Islet precursor cell (in vitro differentiated cells): ENCODE measurements around the gene VPS26C.

Experiments used
- DNase-seq: peaks from one replicate; pipeline ENCODE4 v3.0.0-alpha.2; 2018

The VPS26C gene

DNA sequence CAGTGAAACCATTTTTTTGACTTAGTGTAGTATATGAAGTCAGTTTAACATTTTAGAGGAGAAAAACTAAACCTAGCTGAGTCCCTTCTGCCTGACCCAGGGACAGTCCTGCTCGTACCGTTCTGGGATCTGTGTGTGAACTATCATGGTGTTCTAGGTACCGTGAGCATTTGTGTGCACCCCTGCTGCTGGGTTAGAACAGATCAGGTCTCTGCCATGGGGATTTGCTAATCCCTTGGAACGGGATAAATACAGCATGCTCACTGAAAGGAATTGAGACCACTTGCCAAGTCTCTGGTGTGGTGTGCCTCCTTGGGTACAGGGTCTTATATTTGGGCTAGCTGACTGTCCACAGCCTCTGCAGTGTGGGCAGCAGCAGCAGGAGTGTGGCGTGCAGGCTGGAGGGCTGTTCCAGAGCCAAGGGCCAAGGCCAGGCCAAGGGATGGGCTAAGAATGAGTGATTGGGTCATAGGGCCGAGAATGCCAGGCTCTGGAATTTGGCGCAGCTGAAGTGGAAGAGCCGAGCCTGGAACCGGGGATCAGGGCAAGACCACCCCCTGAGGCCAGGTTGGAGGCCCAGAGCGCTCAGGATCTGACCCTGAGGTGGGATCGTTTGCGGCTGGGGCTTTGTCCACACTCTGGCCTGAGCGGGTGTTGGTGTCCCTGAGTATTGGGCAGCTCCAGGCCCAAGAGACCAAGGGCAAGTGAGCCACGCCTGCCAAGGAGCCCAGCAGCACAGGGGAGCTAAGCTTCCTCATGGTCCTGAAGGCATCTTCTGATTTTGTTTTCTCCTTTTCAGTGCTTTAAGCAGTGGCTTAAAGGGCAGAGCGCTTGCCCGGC, 66.3 kb downstream of the VPS26C start:
- DNase-seq = no peak

DNA sequence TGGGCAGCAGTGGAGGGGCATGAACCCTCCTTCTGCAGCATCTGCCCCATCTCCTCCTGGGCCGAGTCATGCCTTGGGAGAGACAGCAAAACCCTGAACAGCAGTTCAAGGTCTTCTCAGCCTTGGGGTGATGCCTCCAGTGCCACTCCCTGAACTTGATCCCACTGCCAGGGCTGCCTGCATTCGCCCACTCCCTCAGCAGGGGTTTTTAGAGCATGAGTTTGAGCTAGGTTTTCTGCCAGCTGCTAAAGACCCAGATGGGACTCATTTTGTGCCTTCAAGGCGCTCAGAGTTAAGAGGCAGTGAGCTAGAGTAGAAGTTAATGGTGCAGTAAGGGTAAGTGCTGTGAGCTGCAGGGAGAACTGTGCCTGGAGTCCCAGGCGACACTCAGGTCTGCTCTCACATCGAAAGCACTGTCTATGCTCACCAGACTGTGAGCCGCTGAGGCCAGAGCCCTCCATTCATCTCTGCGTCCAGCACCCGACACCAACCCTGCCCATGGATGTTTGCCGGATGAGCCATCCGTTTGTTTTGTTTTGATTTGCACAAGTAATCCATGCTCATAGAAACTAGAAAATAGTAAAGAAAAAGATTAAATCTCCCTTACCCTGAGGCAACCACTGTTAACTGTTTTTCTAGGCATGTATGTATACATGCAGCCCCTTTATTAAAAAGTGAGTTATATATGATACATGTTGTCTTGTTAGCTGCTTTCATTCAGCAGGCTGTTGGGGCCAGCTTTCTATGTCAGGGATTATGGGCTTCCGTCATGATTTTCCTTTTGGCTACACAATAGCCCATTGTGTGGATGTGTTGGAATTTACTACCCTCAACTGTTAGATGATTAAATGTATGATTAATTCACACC, 67.8 kb downstream of the VPS26C start:
- peak; percentile 63 for DNase-seq

DNA sequence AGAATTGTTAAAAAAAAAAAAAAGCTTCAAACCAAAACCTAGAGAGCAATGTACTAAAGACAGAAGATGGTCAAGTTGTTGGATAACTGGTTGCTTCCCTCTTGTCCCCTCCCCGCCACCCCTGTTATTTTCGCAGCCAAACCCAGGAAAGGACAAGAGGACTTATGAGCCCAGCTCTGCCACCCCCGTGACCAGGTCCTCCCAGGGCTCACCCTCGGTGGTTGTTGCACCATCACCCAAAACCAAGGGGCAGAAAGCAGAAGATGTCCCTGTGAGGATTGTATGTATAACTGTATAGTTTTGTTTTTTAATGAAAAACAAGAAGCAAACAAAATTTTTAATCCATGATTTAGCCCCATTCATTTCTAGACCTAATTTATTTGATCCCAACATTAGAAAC, 69.4 kb downstream of the VPS26C start:
- DNase-seq = no peak

DNA sequence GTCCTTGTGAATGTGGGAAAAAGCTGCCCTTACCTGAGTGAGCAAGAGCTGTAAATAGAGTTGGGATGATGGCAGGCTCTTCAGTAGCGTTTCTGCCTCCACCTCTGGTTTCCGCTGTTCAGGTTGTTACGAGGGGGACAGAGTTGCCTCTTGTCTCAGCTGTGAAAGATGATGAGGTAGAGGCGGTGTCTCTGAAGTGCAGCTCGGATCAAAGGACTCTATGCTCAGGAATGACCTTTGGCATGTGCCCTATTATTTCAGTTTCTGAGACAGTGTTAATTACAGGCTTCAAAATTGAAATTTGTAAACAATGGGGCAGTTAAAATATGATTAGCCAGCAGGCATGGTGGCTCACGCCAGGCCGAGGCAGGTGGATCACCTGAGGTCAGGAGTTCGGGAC, 70.3 kb downstream of the VPS26C start:
- DNase-seq = no peak

DNA sequence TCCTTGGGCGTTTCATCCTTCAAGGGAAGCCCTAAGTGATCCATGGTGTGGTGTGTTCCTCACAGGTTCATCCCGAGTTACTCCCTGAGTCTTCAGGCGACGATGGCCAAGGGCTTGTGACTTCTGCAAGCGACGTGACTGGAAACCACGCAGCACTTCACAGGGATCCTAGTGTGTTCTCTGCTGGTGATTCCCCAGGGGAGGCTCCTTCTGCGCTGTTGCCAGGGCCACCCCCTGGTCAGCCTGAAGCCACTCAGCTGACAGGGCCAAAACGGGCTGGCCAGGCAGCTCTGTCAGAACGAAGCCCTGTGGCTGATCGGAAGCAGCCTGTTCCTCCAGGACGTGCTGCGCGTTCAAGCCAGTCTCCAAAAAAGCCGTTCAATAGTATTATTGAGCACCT, 71.5 kb downstream of the VPS26C start:
- DNase-seq = no peak

DNA sequence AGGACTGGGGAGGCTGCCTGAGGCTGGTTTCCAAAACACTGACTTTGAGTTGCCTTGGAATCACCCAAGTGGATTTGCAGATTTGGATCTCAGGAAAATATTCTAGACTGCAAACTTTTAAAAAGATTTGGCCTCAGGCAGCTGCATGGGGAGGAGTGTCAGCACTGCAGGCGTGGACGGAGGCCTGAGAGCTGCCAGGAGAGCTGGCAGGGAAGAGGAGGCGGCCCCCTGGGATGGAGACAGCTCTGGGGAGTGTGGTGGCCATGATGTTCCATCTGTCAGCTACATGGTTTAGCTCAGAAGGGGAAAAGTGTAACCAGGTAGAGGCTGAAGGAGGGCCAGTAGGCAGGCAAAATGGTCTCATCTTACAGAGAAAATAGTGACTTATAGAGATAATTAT, 72.1 kb downstream of the VPS26C start:
- no peak for DNase-seq

DNA sequence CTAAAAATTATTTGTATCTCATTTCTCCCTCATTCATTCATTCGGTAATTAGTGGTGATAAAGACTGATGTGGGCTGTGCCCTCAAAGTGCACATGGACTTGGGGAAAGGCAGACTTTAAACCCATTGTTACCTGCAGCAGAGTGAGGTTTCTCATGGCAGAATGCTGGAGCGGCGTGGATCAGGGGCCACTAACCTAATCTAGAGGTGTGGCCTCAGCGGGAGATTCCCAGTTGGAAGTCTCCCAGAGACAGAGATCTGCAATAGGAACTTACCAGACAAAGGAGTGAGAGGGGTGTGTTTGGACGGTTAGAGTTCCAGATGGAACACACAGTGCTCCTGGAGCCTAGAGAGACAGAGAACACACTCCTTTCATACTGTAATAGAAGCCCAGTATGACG, 73.5 kb downstream of the VPS26C start:
- no peak for DNase-seq

DNA sequence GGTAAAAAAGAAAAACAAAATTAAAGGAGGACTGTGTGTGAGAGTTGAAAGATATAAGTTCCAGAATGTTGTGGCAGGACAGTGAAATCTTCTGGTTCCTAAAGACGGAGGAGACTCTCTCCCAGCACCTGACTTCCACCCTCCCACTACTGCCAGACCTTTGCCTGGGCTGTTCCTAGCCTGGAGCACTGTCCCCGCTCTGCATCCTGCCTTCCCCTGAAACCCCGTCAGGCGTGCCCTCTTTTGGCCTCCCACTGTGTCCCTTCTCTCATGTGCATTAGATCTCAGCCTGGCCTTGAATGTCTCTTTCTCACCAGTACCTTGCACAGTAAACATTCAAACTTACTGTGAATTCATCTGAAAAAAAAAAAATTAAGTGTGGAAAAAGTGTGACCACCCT, 74.1 kb downstream of the VPS26C start:
- no peak for DNase-seq

DNA sequence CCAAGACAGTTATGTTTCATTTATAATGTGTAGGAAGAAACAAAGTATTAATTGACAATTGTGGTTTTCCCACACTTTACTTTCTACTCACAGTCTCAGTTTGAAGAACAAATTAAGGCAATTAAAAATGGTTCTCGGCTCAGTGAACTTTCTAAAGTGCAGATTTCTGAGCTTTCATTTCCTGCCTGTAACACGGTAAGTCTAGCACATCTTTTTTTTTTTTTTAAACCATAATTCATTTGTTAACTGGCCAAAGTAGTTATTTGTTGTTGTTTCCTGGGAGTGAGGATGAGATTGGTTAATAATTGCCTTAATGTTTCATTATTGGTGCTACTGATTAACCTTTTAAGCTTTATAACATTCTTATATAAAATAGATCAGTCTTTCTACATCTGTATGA, 75.1 kb downstream of the VPS26C start:
- no peak for DNase-seq

DNA sequence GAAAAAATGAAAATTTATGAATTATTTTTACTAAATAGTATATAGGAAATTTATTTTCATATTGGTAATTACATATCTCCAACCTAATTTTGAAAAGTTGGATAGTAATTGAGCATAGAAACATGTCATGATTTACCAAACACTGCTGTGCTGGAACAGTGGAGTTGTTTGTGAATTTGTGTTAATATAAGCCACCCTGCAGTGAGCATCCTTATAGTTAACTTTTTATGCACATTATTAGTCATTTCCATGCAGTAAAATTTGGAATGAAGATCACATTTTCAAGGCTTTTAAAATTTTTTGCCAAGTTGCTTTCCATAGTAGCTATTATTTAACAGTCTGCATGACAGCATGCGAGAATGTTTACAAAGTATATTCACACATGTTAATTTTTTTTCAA, 78.3 kb downstream of the VPS26C start:
- DNase-seq = no peak

DNA sequence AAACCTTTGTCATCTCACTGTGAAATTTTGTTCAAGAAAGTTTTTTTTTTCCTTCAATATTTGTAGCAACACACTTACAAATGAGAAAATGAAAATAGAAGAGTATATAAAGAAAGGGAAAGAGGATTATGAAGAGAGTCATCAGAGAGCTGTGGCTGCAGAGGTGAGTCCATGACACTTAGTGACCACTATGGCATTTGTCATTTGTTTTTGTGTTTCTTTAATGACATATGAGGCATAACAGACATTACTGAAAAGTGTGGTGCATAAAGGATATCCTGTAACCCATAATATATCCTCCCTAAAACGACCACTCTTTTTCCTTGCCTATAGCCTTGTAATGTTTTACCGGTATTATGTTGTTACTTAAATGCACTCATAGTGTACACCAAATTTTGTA, 80.2 kb downstream of the VPS26C start:
- no peak for DNase-seq

DNA sequence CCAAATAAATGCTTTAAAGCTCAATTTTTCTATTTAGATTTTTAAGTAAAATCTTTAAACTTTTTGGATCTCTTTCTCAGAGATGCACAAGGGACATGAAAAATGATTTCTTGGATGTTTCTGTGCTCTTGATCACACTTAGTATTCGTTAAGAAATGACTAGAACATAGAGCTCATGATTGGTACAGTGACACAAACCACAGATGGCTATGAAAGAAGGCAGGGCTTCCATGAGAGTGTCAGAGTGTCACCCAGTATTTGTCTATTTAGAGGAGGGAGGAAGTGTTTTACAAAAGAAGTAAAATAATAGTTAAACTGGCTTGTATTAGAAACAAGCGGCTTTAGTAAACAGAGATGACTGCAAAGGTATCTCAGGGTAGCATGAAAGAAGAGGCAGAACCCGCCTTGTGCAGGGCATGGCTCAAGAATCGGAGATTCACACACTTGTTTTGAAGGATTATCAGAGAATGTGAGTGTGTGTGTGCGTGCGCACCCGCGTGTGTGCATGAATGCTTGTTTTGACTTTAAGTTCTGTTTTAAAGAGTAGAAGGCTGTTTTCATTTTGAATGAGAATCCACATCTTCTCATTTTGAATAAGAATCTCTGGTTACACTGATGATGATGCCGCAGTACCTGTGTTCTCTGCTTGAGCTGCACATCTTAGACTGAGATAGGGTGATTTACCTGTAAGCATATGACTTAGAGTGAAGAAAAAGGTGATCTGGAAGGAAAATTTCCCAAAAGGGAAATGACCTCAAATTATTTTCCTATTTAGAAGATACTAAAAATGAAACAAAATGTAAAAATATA, 82.1 kb downstream of the VPS26C start:
- no peak for DNase-seq

DNA sequence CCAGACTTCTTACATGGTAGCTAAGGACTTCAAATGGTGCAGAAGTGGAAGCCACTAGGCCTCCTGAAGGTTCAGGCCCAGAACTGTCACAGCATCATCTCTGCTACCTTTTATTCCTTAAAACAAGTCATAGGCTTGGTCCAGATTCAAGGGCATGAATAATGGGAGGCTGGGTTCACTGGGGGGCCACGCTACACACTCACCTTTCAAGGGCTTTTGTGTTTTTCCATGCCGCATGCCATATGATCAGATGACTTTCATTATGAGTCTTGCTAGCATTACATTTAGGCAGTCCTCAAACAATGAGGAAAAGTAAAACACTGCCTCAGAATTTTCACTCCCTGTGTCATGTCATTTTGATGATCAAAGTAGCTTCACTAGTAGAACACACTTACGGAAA, 83.4 kb downstream of the VPS26C start:
- DNase-seq = no peak

DNA sequence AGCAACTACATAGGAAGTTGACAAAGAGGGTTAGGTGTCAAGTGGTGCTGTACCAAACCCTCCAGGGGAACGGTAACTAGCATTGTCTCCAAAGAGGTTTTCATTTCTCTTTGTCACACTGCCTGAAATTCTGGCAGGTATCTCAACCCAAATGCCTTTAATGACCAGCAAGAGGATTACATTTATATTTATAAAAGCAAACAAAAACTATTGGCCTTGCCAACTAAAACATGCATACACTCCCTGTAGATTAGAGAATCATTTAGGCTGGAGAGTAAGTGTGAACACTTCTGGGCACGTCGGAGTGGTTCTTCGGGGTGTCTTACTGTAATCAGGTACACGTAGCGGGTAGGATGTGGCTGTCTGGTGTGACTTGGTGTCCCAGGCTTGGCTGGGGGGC, 84.9 kb downstream of the VPS26C start:
- no peak for DNase-seq

DNA sequence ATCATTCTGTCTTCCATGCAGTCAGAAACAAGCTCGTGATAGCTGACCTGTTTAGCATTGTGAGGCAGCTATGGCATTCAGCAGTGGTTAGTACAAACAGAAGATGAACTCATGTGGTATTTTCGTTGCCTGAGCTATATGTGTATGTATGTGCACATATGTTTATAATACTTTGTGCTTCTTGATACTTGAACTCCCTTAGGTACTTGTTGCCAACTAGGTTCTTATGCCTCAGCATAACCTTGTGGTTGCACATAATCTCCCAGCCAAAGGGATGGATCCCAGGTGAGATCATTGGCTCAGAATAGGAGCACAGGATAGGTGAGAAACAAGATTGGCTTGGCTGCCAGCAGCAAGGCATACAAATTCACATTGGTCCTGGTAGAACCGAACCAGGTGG, 86.1 kb downstream of the VPS26C start:
- no peak for DNase-seq

DNA sequence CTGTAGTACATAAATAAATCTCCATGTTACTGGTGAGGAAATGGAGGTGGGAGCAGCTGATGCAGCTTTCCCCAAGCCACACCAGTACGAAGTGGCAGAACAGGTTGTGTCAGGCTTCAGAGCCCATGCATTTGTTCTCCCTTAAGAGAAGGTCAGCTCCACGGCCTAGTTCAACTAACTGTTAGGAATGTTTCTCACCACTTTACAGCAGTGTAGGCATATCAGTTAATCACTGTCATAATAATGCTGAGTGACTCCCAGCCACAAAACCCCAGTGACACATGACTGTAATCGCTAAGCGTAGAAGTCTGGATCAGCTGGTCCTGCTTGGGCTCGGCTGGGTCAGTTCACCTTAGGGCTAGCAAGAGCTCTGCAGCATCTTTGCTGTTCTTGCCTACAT, 90.4 kb downstream of the VPS26C start:
- DNase-seq = peak; percentile 79
